ENCODE data around the gene ZNF419.
"Not testable (repeated sequence)": the region's sequence is repeated elsewhere in the genome, so short reads cannot be mapped to it uniquely, and the experiment has no call there.

The ZNF419 gene

DNA sequence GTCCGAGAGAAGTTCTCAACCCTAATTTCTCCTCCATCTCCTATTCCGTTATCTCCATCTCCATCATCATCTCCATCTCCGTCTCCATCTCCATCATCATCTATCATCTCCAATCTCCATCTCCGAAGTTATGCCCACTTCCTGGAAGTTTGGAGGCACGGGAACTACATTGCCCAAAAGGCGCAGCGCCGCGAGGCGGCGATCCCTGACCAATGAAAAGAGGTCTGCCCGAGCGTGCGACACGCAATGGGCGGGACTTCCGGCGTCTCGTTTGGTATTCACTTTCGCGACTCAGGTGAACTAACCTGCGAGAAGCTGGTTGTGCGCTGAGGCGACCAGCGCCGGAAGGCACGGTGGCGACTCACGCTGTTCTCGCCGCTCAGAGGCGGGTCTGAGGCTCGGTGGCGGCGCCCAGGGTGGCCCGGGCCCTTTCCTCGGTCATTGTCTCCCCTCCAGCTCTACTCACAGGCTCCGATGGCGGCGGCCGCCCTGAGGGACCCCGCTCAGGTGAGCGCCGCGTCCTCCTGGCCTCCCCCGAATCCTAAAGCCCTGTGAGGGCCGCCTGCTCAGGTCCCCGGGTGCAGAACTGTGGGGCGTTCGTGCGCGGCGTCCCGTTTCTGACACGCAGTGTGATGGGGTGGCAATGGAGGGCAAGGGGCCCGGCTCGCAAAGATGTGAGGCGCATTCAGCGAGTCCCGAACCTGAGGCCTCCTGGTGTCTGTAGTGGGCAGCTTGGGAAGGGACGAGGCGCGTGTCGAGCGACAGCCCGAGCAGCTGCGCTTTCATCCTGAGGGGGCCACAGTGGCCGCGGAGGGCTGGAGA, at the start of gene ZNF419:
Gene ZNF419, plus strand, starts transcription at position 274 of the 822 bp plus-strand sequence. Its CDS starts 201 bp downstream, at position 475.
- peak; percentile 94 for DNase-seq

- no peak for DNase-seq
Measured at GRCh38 chr19:57437931-57438330, 49.6 kb upstream of the ZNF419 start.

- no peak for DNase-seq
Measured at GRCh38 chr19:57438925-57439324, 48.6 kb upstream of the ZNF419 start.

GRCh38 chr19:57441979-57442752, 45.4 kb upstream of the ZNF419 start:
- DNase-seq, result no peak

DNA sequence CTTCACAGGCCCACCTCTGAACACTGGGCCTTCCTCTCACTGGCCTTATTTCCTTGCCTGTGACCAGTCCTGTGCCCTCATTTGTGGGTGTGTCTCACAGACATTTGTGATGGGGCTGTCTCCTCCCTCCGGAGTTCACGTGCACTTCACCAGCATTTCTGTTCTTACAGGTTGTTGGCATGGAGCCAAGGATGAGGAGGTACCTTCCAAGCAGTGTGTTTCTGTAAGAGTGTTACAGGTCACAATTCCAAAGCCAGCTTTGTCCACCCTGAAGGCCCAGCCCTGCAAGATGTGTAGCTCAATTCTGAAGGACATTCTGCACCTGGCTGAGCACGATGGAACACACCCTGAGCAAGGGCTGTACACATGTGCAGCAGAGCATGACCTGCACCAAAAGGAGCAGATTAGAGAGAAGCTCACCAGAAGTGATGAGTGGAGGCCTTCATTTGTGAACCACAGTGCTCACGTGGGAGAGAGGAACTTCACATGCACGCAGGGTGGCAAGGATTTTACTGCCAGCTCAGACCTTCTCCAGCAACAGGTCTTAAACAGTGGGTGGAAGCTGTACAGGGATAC, 44.3 kb upstream of the ZNF419 start:
- DNase-seq, result no peak

DNA sequence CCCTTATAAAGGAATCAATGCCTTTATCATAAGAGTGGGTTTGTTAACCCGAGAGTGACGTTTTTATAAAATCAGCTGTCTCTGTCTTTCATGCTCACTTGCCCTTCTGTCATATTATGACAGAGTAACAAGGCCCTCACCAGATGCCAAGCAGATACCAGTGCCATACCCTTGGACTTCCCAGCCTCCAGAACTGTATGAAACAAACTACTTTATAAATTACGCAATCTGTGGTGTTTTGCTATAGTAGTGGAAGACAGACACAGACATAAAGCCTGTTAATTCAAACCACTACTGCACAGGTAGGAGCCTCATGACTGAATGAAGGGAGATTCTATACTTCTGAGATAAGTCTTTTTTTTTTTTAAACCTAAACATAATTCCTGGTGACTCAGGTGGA, 35.2 kb upstream of the ZNF419 start:
- DNase-seq, result no peak

DNA sequence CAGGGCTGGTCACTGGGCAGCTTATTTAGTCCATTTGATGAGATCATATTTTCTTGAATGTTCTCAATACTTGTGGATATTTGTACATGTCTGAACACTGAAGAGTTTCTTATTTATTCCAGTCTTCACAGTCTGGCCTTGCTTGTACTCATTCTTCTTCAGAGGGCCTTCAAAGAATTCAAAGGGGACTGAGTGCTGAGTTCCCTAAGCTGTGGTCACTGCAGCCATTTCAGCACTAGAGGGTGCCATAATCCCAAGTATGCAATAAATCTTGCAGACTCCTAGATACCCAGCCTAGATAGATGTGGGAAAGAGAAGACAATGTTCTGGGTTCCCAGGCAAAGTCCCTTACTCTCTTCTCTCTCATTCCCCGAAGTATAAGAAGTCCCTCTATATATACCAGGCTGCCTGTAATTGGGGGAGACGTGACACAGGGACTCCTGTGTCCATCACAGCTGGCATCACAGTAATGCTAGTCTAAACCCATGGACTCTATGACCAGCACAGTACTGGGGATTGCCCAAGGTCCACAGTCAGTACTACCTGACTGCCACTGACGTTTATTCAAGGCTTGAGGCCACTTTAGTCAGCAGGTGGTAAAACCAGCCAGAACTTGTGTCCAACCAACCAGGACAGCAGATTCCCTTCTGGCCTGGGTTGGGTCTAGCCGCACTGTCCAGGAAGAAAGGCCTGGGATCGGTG, 21.7 kb upstream of the ZNF419 start:
- DNase-seq, result no peak

- DNase-seq, result no peak
Measured at GRCh38 chr19:57466489-57466888, 21.1 kb upstream of the ZNF419 start.

GRCh38 chr19:57473646-57474045, 13.9 kb upstream of the ZNF419 start:
- DNase-seq, result no peak

GRCh38 chr19:57477191-57478008, 10.2 kb upstream of the ZNF419 start, which contains the start of gene ZNF772:
Gene ZNF772 (minus strand): TSS chr19:57477566. CDS start chr19:57477309, 257 bp downstream.
- peak; percentile 94 for DNase-seq

DNA sequence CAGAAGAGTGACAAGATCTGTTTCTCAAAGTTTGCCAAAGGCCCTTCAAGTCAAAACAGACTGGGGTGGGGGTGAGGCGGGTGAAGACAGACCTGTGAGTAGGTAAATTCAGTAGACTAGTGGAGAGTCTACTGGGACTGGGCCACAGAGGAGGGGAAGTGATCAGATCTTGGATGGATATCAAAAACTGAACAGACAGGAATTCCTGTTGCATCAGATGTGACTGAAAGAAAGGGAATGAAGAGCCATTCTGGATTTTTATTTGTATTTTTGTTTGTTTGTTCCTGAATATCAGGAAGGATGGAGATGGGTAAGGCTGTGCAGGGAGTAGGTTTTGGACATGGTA, 722 bp downstream of the ZNF419 start:
- not testable (repeated sequence) for DNase-seq

DNA sequence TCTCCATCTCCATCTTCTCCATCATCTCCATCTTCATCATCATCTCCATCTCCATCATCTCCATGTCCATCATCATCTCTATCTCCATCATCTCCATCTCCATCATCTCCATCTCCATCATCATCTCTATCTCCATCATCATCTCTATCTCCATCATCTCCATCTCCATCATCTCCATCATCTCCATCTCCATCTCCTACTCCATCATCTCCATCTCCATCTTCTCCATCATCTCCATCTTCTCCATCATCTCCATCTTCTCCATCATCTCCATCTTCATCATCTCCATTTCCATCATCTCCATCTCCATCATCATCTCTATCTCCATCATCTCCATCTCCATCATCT, 11.8 kb downstream of the ZNF419 start:
- DNase-seq, result not testable (repeated sequence)

DNA sequence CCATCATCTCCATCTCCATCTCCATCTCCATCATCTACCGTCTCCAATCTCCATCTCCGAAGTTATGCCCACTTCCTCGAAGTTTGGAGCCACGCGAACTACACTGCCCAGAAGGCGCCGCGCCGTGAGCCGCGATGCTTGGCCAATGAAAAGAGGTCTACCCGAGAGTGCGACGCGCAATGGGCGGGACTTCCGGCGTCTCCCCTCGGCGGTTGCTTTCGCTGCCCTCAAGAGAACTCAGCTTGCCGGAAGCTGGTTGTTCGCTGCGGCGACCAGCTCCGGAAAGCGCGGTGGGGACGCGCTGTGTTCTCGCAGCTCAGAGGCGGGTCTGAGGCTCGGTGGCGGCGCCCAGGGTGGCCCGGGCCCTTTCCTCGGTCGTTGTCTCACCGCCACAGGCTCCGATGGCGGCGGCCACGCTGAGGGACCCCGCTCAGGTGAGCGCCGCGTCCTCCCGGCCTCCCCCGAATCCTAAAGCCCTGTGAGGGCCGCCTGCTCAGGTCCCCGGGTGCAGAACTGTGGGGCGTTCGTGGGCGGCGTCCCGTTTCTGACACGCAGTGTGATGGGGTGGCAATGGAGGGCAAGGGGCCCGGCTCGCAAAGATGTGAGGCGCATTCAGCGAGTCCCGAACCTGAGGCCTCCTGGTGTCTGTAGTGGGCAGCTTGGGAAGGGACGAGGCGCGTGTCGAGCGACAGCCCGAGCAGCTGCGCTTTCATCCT, 12.3 kb downstream of the ZNF419 start, which contains the start of gene ZNF773:
Gene ZNF773, plus strand, starts transcription at position 259 of the 716 bp plus-strand sequence. Its CDS starts 143 bp downstream, at position 402.
- DNase-seq, result peak; percentile 97

DNA sequence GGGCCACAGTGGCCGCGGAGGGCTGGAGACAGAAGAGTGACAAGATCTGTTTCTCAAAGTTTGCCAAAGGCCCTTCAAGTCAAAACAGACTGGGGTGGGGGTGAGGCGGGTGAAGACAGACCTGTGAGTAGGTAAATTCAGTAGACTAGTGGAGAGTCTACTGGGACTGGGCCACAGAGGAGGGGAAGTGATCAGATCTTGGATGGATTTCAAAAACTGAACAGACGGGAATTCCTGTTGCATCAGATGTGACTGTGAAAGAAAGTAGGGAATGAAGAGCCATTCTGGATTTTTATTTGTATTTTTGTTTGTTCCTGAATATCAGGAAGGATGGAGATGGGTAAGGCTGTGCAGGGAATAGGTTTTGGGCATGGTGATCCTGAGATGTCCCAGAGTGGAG, 12.8 kb downstream of the ZNF419 start:
- not testable (repeated sequence) for DNase-seq

GRCh38 chr19:57506163-57506562, 18.6 kb downstream of the ZNF419 start:
- DNase-seq, result no peak

GRCh38 chr19:57511484-57511883, 23.9 kb downstream of the ZNF419 start:
- DNase-seq, result no peak

- DNase-seq, result no peak
Measured at GRCh38 chr19:57512845-57513244, 25.3 kb downstream of the ZNF419 start.

GRCh38 chr19:57515255-57515654, 27.7 kb downstream of the ZNF419 start:
- no peak for DNase-seq

DNA sequence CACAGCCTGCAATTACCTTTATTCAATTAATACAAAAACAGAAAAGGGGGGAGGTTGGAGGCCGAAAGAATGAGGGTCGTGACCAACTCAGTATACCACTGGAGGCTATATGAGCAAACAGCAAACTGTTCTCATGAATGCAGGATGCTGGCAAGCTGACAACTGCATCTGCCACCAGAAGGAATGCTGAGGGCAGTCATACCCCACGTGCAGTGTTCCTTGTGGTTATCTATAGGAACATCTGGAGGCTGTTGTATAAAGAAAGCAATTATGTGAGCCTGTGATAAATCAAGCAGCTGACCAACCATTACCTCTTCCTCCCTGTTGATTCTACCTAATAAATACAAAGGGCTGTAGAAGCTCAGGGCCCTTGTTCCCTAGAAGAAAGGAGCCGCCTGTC, 30.5 kb downstream of the ZNF419 start:
- DNase-seq, result not testable (repeated sequence)

- DNase-seq, result peak; percentile 95
Measured at GRCh38 chr19:57527136-57527881, 39.8 kb downstream of the ZNF419 start, which contains the start of gene ZNF549. Gene ZNF549 (plus strand): TSS chr19:57527356. CDS start chr19:57527574, 218 bp downstream.

Data from femur (tissue), 1 donor.